A549 (cell line): ENCODE results near the gene SLC25A34. TPM values are rescaled to one million over a fixed set of nuclear protein-coding genes. Genes with fewer than 3 reads are reported as not detected.
"Not testable (repeated sequence)": the region's sequence is repeated elsewhere in the genome, so short reads cannot be mapped to it uniquely, and the experiment has no call there.

Experiments
- ATAC-seq, 2 experiments: fragments of 200-7000 bp in 1 of 2; fragments of >200 bp in 1 of 2; cut with Nextera tagmentation in 1 of 2; cut with Tn5 transposase in 1 of 2; 3 replicates each; pipeline versions ENCODE4 v1.8.0 to v1.9.1; 2018 to 2020; ENCODE audit warnings: mild to moderate bottlenecking in 1 of 2, moderate library complexity in 1 of 2
- CTCF ChIA-PET: fragments of 300-600 bp; sonication (Branson Sonifier 250); formaldehyde crosslinking; extraction: SDS; loops from one replicate; lab custom pipeline; 2021; ENCODE audit warnings: antibody characterized with exemption, inconsistent platforms; lab: Yijun Ruan, JAX
- POLR2A ChIA-PET: fragments of 350-600 bp; formaldehyde crosslinking; extraction: SDS; loops from one replicate; lab custom pipeline; 2021; ENCODE audit warnings: antibody characterized with exemption, inconsistent platforms; lab: Yijun Ruan, JAX
- DNase-seq, 2 experiments: peaks; one replicate each; pipeline versions ENCODE4 v3.0.0 to v3.0.0-alpha.2; 2011 to 2016; ENCODE audit warnings: low read depth in 1 of 2, low spot score in 1 of 2
- FAIRE-seq: peaks from 2 replicates; lab custom pipeline; 2011; peaks lifted over from hg19 to GRCh38; lab: Jason Lieb, UNC
- H3K27ac ChIP-seq, 2 experiments: fragments of >200 bp; sonication (Bioruptor Twin); formaldehyde crosslinking; 3 replicates each; pipeline ENCODE4 v1.5.1; 2016 to 2017
- H3K4me1 ChIP-seq: fragments of >200 bp; sonication (Bioruptor Twin); formaldehyde crosslinking; 3 replicates; pipeline ENCODE4 v1.6.1; 2016
- H3K4me2 ChIP-seq: fragments of >200 bp; sonication (Bioruptor Twin); formaldehyde crosslinking; 3 replicates; pipeline ENCODE4 v1.6.1; 2016
- H3K4me3 ChIP-seq: fragments of >200 bp; sonication (Bioruptor Twin); formaldehyde crosslinking; 3 replicates; pipeline ENCODE4 v1.5.1; 2016
- H3K9me3 ChIP-seq: fragments of >200 bp; sonication (Bioruptor Twin); formaldehyde crosslinking; 3 replicates; pipeline ENCODE4 v1.6.1; 2016
- ATOH8 ChIP-seq: fragments of 250-450 bp; sonication (Bioruptor Pico); IDR thresholded peaks from 2 replicates; pipeline ENCODE4 v1.5.0; 2020; ENCODE audit warnings: low read depth, mild to moderate bottlenecking, moderate library complexity
- CEBPB ChIP-seq, 2 experiments: fragments of >200 bp in 1 of 2; sonication (Bioruptor Twin) in 1 of 2; formaldehyde crosslinking in 1 of 2; IDR thresholded peaks; 2 replicates each; pipeline ENCODE4 v1.6.1; 2012 to 2016
- CHD2 ChIP-seq: fragments of 150-350 bp; IDR thresholded peaks from 2 replicates; pipeline ENCODE4 v1.6.1; 2014; ENCODE audit warnings: low read length; ENCODE audit not compliant: partially characterized antibody
- CTCF ChIP-seq: fragments of >200 bp; sonication (Bioruptor Twin); formaldehyde crosslinking; IDR thresholded peaks from 3 replicates; pipeline ENCODE4 v1.5.1; 2016
- E2F6 ChIP-seq: IDR thresholded peaks from 2 replicates; pipeline ENCODE4 v1.6.1; 2012; ENCODE audit warnings: low read depth, borderline replicate concordance
- EP300 ChIP-seq, 2 experiments: fragments of >200 bp; sonication (Bioruptor Twin); formaldehyde crosslinking; IDR thresholded peaks; 2 replicates in 1 of 2; 3 replicates in 1 of 2; pipeline ENCODE4 v1.6.1; 2016 to 2017
- FOSB ChIP-seq: fragments of 250-450 bp; sonication (Bioruptor Pico); IDR thresholded peaks from 2 replicates; pipeline ENCODE4 v1.5.0; 2020; ENCODE audit warnings: mild to moderate bottlenecking, moderate library complexity
- HDAC2 ChIP-seq: fragments of 200-600 bp; sonication (generic); IDR thresholded peaks from 2 replicates; pipeline ENCODE4 v1.6.1; 2016
- HEYL ChIP-seq: fragments of 250-450 bp; sonication (Bioruptor Pico); IDR thresholded peaks from 2 replicates; pipeline ENCODE4 v1.8.0; 2021; ENCODE audit warnings: mild to moderate bottlenecking, moderate library complexity
- MAX ChIP-seq: IDR thresholded peaks from 2 replicates; pipeline ENCODE4 v1.6.1; 2012
- MAZ ChIP-seq: fragments of 150-350 bp; IDR thresholded peaks from 2 replicates; pipeline ENCODE4 v1.6.1; 2014; ENCODE audit warnings: antibody characterized with exemption, low read depth, low read length, borderline replicate concordance
- MYC ChIP-seq: IDR thresholded peaks from 2 replicates; pipeline ENCODE4 v1.6.1; 2012; ENCODE audit warnings: mild to moderate bottlenecking, inconsistent platforms, low read length, improper control_type of control experiment, borderline replicate concordance
- NR3C1 ChIP-seq: fragments of >200 bp; sonication (Bioruptor Twin); formaldehyde crosslinking; IDR thresholded peaks from 3 replicates; pipeline ENCODE4 v1.6.1; 2017
- RARB ChIP-seq: fragments of 250-450 bp; sonication (Bioruptor Pico); IDR thresholded peaks from 2 replicates; pipeline ENCODE4 v1.8.0; 2021; ENCODE audit warnings: mild to moderate bottlenecking, moderate library complexity
- RNF2 ChIP-seq: fragments of 200-600 bp; sonication (generic); IDR thresholded peaks from 2 replicates; pipeline ENCODE4 v1.6.1; 2016; ENCODE audit warnings: low read depth, mild to moderate bottlenecking, antibody characterized with exemption, moderate library complexity, borderline replicate concordance
- SREBF2 ChIP-seq: fragments of 450-650 bp; IDR thresholded peaks from 2 replicates; pipeline ENCODE4 v1.6.1; 2014; ENCODE audit warnings: mild to moderate bottlenecking, moderate library complexity
- ZFP36 ChIP-seq: fragments of 450-650 bp; IDR thresholded peaks from 2 replicates; pipeline ENCODE4 v1.6.1; 2014; ENCODE audit warnings: borderline replicate concordance; ENCODE audit not compliant: partially characterized antibody
- WGBS: methylation state at CpG from one replicate; pipeline ENCODE4 v1.1.6; 2017; ENCODE audit errors: missing lambda C conversion rate; 5-methylcytosine and 5-hydroxymethylcytosine counted together
- polyA plus RNA-seq, 4 experiments: library from polyadenylated mRNA; depleted of rRNA in 3 of 4; stranded (reverse); fragments of >200 nt; fragmentation: RNase III in 1 of 4; extraction: RNeasy Plus Mini Kit Qiagen cat#74134 plus additional on column Dnase treatment in 1 of 4; gene quantifications; 2 replicates in 3 of 4; 3 replicates in 1 of 4; pipeline ENCODE4 v1.2.3, GENCODE V29; 2011 to 2017

Gene SLC25A34
- polyA plus RNA-seq, 2 of the 4 experiments (the other 2 are of a cell fraction) = 0.12 to 0.19 TPM

GRCh38 chr1:15693371-15693770 is 42.7 kb upstream of the SLC25A34 start:
- ChIA-PET CTCF (no interaction called here), POLR2A (no interaction called here)
- WGBS = 87% methylated on average over 4 of the region's 5 CpGs
- TF ChIP-seq NR3C1 (no peak), CTCF (no peak), SREBF2 (no peak), HDAC2 (no peak), EP300 (IDR thresholded peaks at IDR 0.05) (no peak), CHD2 (no peak), MAZ (no peak), RARB (CRISPR knock-in tag) (no peak), MAX (no peak), FOSB (CRISPR knock-in tag) (no peak), CEBPB (IDR thresholded peaks at IDR 0.05) (no peak), E2F6 (no peak)
- FAIRE-seq = no peak
- DNase-seq = no peak
- no peaks in the 10 kb centered on the region for H3K9me3 ChIP-seq
- H3K4me3 ChIP-seq = no peak overlapping the region
- H3K4me1 ChIP-seq = no peaks in the 10 kb centered on the region
- no peak overlapping the region for H3K4me2 ChIP-seq
- no peak overlapping the region for H3K27ac ChIP-seq
- ATAC-seq = no peak

- TF ChIP-seq RNF2 (no peak), HDAC2 (no peak), SREBF2 (no peak)
- Histone ChIP-seq H3K27ac (no peak overlapping the region), H3K4me2 (no peak overlapping the region), H3K4me1 (no peaks in the 10 kb centered on the region), H3K9me3 (no peaks in the 10 kb centered on the region), H3K4me3 (no peak overlapping the region)
- ChIA-PET CTCF (interaction anchor here (0.6 kb wide), 1 partner anchor 187 kb away, joined by 6 read pairs; no protein-coding TSS in a partner anchor), POLR2A (no interaction called here)
- ATAC-seq = no peak
- FAIRE-seq = no peak
- DNase-seq = no peak
- 96% methylated on average over 9 of the region's 10 CpGs for WGBS
Observed at GRCh38 chr1:15696956-15697521, 39.0 kb upstream of the SLC25A34 start.

- FAIRE-seq = no peak
- ChIA-PET CTCF (no interaction called here), POLR2A (interaction anchor here (0.6 kb wide), 1 partner anchor 11 kb away, joined by 5 read pairs; no protein-coding TSS in a partner anchor)
Observed at GRCh38 chr1:15698201-15698600, 37.9 kb upstream of the SLC25A34 start.

GRCh38 chr1:15699321-15699720 is 36.7 kb upstream of the SLC25A34 start:
- POLR2A ChIA-PET, H3K4me2 ChIP-seq, FAIRE-seq, DNase-seq, H3K4me3 ChIP-seq, H3K27ac ChIP-seq, H3K4me1 ChIP-seq, CTCF ChIA-PET, H3K9me3 ChIP-seq, ATAC-seq: not testable (repeated sequence)
- WGBS = 91% methylated on average over 2 of the region's 4 CpGs

More at GRCh38 chr1:15698201-15698600, 37.9 kb upstream of the SLC25A34 start:
- no peak for DNase-seq
- WGBS = 83% methylated on average over 2 of the region's 2 CpGs
- Histone ChIP-seq H3K4me2 (no peak overlapping the region), H3K4me3 (no peak overlapping the region), H3K4me1 (0 out of 3 replicates have a peak, but pooled peaks cover 4% of the 10 kb centered on the region), H3K27ac (no peak overlapping the region), H3K9me3 (no peaks in the 10 kb centered on the region)
- TF ChIP-seq HEYL (CRISPR knock-in tag) = no peak
- no peak for TF ChIP-seq FOSB (CRISPR knock-in tag)
- no peak for TF ChIP-seq ATOH8 (CRISPR knock-in tag)
- TF ChIP-seq ZFP36 = no peak
- no peak for TF ChIP-seq MYC
- no peak for ATAC-seq
